IPS-18a (cell line): ENCODE measurements around the gene MB21D2.

Experiments
- H3K27ac ChIP-seq: one replicate; pipeline ENCODE4 v1.5.1; 2013; ENCODE audit warnings: low read length
- H3K27me3 ChIP-seq: one replicate; pipeline ENCODE4 v1.6.1; 2013; ENCODE audit warnings: mild to moderate bottlenecking, low read length; ENCODE audit not compliant: control insufficient read depth, insufficient read depth
- H3K36me3 ChIP-seq: one replicate; pipeline ENCODE4 v1.6.1; 2013; ENCODE audit warnings: low read depth, low read length; ENCODE audit not compliant: control insufficient read depth
- H3K4me1 ChIP-seq: one replicate; pipeline ENCODE4 v1.6.1; 2013; ENCODE audit warnings: low read depth, low read length; ENCODE audit not compliant: control insufficient read depth
- H3K4me3 ChIP-seq: one replicate; pipeline ENCODE4 v1.5.1; 2013; ENCODE audit warnings: low read length
- H3K9ac ChIP-seq: one replicate; pipeline ENCODE4 v1.6.1; 2013; ENCODE audit warnings: mild to moderate bottlenecking, low read length, moderate library complexity
- H3K9me3 ChIP-seq: one replicate; pipeline ENCODE4 v1.6.1; 2013; ENCODE audit warnings: low read depth, low read length; ENCODE audit not compliant: control insufficient read depth

The MB21D2 gene

GRCh38 chr3:192869131-192870031 is 48.3 kb downstream of the MB21D2 start:
- no peaks in the 10 kb centered on the region for H3K27me3 ChIP-seq
- H3K4me3 ChIP-seq: no peak overlapping the region
- no peaks in the 10 kb centered on the region for H3K36me3 ChIP-seq
- no peak overlapping the region for H3K9ac ChIP-seq
- no peak overlapping the region for H3K27ac ChIP-seq
- peaks cover 22% of the 10 kb centered on the region for H3K4me1 ChIP-seq
- H3K9me3 ChIP-seq: no peaks in the 10 kb centered on the region

DNA sequence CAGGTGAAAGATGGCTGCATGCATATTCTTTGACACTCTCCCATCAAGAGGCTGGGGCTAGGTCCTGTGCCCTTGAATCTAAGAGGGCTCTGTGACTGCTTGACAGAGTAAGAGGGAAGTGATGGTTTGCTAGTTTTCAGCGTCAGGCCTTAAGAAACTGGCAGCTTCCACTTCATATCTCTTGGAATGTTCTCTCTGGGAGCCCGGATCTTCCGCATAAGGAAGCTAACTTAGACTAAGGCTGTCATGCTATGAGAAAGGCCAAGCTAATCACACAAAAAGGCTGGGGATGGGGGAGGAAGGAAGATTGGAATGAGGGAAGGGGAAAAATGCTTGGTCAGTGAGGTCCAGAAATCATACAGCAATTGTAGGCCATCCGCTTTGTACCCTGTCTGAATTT is 50.0 kb downstream of the MB21D2 start:
- Histone ChIP-seq H3K27me3 (no peaks in the 10 kb centered on the region), H3K4me1 (peaks cover 22% of the 10 kb centered on the region), H3K9me3 (no peaks in the 10 kb centered on the region), H3K9ac (no peak overlapping the region), H3K4me3 (no peak overlapping the region), H3K27ac (no peak overlapping the region), H3K36me3 (no peaks in the 10 kb centered on the region)

DNA sequence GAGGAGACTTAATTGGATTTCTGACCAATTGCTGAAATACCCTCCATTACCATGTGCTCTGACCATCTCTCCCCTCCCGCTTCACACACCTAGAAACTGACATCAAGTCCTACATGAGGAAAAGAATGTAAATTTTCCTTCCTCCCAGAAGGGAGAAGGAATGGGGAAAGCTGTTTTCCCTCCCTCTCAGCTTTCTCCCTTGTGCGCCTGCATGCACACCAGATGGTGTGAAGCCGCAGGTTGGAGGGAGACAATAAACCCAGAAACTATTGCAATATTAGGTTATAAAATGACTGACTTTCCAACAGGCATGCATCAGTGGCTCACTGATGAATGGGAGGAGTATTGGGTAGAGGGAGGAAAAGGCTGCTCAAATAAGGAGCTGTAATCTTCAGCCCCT is 50.9 kb downstream of the MB21D2 start:
- Histone ChIP-seq H3K36me3 (no peaks in the 10 kb centered on the region), H3K4me1 (peaks cover 22% of the 10 kb centered on the region), H3K4me3 (no peak overlapping the region), H3K9ac (no peak overlapping the region), H3K27ac (no peak overlapping the region), H3K9me3 (no peaks in the 10 kb centered on the region), H3K27me3 (no peaks in the 10 kb centered on the region)

DNA sequence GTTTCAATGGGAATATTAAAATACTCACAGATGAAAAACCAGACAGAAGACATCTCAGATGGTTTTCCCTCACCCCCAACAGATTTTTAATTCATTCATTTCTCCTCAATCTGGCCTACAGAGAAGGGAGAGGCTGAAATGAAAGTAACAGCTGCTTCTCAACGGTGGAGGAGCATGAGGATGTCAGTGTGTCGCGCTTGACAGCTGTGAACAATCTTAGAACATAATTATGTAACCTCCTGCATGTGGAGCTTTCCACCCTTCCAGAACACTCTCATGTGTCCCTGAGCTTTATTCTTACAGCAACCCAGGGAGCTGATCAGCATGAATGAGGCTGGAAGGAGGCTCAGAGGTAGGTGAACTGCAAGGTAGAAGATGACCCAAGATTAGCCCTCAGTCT is 52.7 kb downstream of the MB21D2 start:
- Histone ChIP-seq H3K36me3 (no peaks in the 10 kb centered on the region), H3K9me3 (no peaks in the 10 kb centered on the region), H3K27me3 (no peaks in the 10 kb centered on the region), H3K27ac (no peak overlapping the region), H3K4me1 (peaks cover 23% of the 10 kb centered on the region), H3K4me3 (no peak overlapping the region), H3K9ac (no peak overlapping the region)

DNA sequence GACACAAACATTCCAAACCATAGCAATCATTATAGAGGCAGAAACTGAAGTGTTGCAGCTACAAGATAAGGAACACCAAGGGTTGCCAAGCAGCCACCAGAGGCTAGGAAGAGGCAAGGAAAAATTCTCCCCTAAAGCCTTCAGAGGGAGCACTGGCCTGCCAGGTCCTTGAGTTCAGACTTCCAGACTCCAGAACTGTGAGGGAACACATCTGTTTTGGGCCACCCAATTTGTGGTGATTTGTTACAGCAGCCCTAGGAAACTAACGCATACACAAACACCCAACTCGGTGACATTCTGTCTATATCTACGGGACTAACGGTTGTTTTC is 54.6 kb downstream of the MB21D2 start:
- no peak overlapping the region for H3K4me3 ChIP-seq
- H3K27me3 ChIP-seq: no peaks in the 10 kb centered on the region
- H3K9me3 ChIP-seq: no peaks in the 10 kb centered on the region
- H3K9ac ChIP-seq: no peak overlapping the region
- H3K27ac ChIP-seq: no peak overlapping the region
- peaks cover 21% of the 10 kb centered on the region for H3K4me1 ChIP-seq
- no peaks in the 10 kb centered on the region for H3K36me3 ChIP-seq

- no peak overlapping the region for H3K27ac ChIP-seq
- H3K4me1 ChIP-seq: peaks cover 16% of the 10 kb centered on the region
- H3K36me3 ChIP-seq: no peaks in the 10 kb centered on the region
- H3K9ac ChIP-seq: no peak overlapping the region
- no peaks in the 10 kb centered on the region for H3K27me3 ChIP-seq
- H3K9me3 ChIP-seq: no peaks in the 10 kb centered on the region
- H3K4me3 ChIP-seq: no peak overlapping the region
These were observed 55.1 kb downstream of the MB21D2 start for GRCh38 chr3:192862408-192863090.

DNA sequence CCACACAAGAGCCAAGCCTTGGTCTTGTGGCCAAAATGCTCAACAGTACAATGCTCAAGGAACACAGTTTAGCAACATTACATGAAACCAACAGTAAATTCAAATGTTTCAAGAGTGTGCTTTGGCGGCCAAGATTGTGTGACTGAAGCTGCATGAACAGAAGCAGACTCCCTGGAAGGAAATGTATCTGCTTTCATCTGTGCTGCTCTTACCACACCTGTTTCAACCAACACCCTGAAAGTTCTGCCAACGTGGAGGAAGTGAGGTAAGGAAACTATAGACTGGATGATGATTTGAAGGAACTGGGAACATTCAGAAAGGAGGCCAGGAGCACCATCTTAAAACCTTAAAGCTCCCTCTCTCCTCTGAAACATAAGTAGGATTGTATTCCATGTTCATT is 55.7 kb downstream of the MB21D2 start:
- no peaks in the 10 kb centered on the region for H3K9me3 ChIP-seq
- peaks cover 14% of the 10 kb centered on the region for H3K4me1 ChIP-seq
- H3K36me3 ChIP-seq: no peaks in the 10 kb centered on the region
- H3K9ac ChIP-seq: no peak overlapping the region
- no peak overlapping the region for H3K27ac ChIP-seq
- H3K27me3 ChIP-seq: no peaks in the 10 kb centered on the region
- no peak overlapping the region for H3K4me3 ChIP-seq

- Histone ChIP-seq H3K4me1 (peaks cover 14% of the 10 kb centered on the region), H3K27me3 (no peaks in the 10 kb centered on the region), H3K9me3 (no peaks in the 10 kb centered on the region)
These were observed 57.2 kb downstream of the MB21D2 start for GRCh38 chr3:192860454-192860853.

DNA sequence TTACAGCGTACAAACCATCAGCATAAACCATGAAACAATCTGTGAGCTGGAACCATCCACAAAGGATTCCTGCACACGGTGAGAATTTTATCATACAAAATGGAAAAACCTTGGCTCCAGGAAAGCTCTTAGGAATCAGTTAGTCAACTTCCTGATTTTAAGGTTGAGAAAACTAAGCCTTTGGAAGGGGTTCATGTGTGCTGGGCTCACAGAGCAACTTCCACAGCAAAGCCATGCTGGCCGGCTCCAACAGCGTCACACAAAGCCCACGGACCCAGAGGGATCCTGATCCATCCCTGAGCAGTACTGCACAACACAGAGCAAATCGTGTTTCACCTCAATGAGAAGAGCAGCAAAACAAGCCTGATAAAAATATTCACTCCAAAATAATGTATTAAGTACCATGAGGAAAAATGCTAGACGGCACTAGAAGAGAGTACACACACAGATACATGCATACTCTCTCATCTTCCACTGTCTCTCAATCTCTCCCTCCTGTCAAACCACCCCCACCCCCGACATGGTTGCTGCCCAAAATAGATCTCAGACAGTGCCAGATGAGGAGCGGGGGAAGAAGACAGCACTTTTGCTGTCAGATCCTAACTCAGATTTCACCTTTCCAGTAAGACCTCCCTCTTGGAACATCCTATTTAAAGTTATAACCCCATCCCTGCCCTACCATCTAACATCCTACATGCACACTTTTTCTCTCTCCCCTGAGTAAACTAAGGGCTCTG is 58.6 kb downstream of the MB21D2 start:
- Histone ChIP-seq H3K4me1 (peaks cover 14% of the 10 kb centered on the region), H3K36me3 (no peaks in the 10 kb centered on the region), H3K27ac (no peak overlapping the region), H3K27me3 (no peaks in the 10 kb centered on the region), H3K9ac (no peak overlapping the region), H3K9me3 (no peaks in the 10 kb centered on the region), H3K4me3 (no peak overlapping the region)

More at GRCh38 chr3:192860454-192860853, 57.2 kb downstream of the MB21D2 start:
- Histone ChIP-seq H3K9ac (no peak overlapping the region), H3K27ac (no peak overlapping the region), H3K36me3 (no peaks in the 10 kb centered on the region), H3K4me3 (no peak overlapping the region)

DNA sequence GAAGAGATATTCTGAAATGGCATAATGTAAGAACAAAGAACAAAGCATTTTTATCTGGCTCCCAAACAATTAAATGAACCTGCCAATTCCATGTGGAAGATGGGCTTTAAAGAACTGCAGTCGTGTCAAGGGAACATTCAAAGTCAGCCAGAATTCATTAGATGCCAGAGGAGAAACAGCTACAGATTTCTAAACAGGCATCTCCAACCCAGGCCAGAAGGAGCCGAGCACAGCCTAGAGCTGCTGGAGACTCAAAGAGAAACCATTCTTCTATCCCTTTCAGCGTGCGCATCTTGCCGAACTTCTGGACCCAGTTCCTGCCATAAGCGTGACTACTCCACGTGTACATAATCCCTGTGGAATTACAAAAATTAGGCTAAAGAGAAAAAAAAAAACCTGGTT is 60.4 kb downstream of the MB21D2 start:
- Histone ChIP-seq H3K9me3 (no peaks in the 10 kb centered on the region), H3K4me1 (peaks cover 14% of the 10 kb centered on the region), H3K9ac (no peak overlapping the region), H3K27me3 (no peaks in the 10 kb centered on the region), H3K4me3 (no peak overlapping the region), H3K27ac (no peak overlapping the region), H3K36me3 (no peaks in the 10 kb centered on the region)

GRCh38 chr3:192855434-192855833 is 62.2 kb downstream of the MB21D2 start:
- Histone ChIP-seq H3K36me3 (no peaks in the 10 kb centered on the region), H3K9ac (no peak overlapping the region), H3K4me1 (peaks cover 8% of the 10 kb centered on the region), H3K9me3 (no peaks in the 10 kb centered on the region), H3K27me3 (no peaks in the 10 kb centered on the region), H3K4me3 (no peak overlapping the region), H3K27ac (no peak overlapping the region)
